Stimulated activated CD8-positive, alpha-beta memory T cell treated with anti-CD3 and anti-CD28 coated beads, Interleukin-7, amount 100 ng/mL, for 24 hours (primary cell): ENCODE results near the gene CHI3L2.

ENCODE experiments used
- DNase-seq: peaks from one replicate; pipeline ENCODE4 v3.0.0-alpha.2; 2020; ENCODE audit warnings: low read depth

The CHI3L2 gene

DNA sequence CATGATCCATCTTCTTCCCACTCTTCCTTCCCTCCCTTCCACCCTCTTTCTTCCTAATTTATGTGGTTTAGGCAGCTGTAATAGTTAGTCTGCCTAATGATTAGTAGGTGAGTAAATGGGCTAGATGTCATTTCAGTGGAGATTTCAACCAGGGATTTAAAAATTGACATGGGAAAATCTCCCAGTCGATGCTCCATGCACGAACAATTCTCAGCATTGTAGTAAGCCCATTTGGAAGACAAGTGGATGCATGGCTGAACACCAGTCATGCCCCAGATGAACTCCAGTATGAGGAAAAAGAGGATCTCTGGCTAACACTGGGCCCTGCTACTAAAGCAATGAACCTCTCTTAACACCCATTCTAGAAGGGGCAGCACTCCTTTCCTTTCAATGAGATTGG, 25.3 kb downstream of the CHI3L2 start:
- DNase-seq, result no peak

DNA sequence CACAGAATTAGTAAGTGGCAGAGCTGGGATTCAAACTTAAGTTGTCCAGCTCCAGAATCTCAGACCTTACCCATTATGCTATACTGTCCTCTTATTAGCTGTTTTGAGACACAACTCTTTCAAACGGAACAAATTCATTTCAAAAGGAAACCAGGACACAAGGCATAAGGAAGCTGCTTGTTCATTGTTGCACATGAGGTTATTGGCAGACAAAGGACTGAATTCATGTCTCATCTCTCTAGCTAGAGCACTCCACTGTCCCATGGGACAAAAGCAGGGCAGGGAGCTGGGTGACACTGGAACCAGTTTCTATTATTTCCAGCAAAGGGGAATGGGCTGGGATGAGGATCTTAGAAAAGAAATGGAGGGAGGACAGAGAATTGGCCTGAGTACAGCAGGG, 26.4 kb downstream of the CHI3L2 start:
- no peak for DNase-seq

GRCh38 chr1:111256988-111257658, 29.6 kb downstream of the CHI3L2 start:
- no peak for DNase-seq

DNA sequence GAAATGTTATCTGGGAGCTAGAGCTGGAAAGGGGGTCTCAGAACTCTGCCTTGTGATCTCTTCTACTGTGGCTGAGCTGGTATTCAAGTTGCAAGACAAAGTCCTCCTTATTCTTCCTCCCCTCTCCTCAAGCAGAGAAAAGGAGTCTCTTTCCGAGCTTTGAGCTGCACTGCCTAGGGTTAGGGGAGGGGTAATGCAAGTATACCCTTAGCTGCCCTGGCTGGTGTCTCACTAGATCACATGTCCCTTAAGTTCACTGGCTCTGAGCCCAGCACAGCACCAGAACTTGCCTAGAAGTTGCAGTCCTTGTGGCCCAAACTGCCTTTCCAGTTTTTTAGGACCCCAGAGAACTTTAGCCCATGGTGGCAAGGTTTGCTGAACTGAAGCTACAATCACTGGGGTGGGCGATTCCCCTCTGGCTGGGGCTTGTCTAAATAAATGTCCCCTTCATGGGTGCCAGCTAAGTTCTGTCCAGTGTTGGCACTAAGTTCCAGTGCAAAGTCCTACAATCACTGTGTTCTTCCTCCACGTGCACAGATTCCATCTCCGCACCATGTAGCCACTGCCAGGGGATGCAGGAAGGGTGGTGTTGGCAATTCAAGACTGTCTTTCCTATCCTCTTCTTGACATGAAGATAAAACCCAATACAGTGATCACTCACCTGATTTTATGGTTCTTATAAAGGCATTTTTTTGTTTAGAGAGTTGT, 40.4 kb downstream of the CHI3L2 start:
- DNase-seq, result no peak

GRCh38 chr1:111269825-111270406, 42.4 kb downstream of the CHI3L2 start:
- DNase-seq, result no peak

DNA sequence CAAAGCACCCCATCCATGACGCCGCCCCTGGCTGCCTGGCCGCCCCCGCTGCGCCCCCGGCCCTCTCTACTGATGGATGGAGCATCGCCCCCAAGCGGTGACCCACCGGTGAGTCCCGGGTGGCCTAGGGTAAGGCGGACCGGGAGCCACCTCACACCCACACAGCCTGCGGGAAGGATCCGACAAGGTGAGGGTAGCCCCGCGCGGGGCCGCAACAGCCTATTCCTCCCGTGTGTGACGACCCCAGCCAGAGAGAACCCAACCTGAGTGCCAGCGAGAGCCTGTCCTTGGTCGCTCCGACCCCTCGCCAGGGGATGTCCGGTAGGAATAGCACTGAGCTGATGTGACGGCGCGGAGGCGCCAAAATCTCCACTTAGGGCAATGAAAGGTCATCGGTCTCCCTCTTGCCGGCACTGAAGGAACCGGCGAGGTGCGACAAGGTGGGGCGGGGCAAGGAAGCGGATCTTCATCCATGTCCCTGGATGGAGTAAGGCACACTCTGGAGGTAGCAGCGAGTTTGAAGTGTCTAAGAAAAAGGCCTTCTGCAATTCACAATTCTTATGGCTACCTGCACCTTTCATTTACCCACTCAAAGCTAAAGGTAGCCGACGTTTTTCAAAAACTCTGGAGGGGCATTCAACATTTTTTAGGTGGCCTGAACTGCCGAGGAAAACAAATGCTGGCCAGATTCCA, 43.4 kb downstream of the CHI3L2 start:
- no peak for DNase-seq

DNA sequence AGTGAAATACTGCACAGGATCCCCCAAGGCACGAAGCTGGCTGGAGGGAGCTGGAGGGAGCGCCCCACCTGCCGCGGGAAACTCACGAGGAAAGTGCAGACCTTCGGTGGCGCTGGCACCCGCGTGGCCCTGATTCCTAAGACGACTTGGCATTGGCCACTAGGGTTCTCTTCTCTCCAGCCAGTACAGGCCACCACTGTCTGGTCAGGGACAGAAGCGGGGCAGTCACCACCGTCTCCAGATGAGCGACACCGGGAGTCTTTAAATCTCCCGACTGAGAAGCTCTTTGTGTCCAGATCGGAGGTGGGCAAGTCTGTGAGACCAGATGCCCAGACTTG, 43.9 kb downstream of the CHI3L2 start:
- DNase-seq, result no peak

- no peak for DNase-seq
Observed at GRCh38 chr1:111272081-111272480, 44.6 kb downstream of the CHI3L2 start.

DNA sequence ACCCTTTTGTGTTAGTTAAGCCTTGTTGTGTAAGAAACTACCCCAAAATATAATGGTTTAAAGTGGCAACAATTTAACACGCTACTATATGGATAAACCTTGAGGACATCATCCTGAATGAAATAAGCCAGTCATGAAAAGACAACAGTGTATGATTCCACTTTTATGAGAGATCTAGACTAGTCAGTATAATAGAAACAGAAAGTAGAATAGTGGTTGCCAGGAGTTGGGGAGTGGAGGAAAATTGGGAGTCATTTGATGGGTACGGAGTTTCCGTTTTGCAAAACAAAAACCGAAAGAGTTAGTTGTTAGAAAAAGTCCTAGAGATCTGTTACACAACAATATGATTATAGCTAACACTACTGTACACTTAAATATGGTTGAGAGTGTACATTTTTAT, 47.1 kb downstream of the CHI3L2 start:
- no peak for DNase-seq

- DNase-seq, result no peak
Observed at GRCh38 chr1:111275079-111275478, 47.6 kb downstream of the CHI3L2 start.

- DNase-seq, result no peak
Observed at GRCh38 chr1:111275780-111276433, 48.4 kb downstream of the CHI3L2 start.

DNA sequence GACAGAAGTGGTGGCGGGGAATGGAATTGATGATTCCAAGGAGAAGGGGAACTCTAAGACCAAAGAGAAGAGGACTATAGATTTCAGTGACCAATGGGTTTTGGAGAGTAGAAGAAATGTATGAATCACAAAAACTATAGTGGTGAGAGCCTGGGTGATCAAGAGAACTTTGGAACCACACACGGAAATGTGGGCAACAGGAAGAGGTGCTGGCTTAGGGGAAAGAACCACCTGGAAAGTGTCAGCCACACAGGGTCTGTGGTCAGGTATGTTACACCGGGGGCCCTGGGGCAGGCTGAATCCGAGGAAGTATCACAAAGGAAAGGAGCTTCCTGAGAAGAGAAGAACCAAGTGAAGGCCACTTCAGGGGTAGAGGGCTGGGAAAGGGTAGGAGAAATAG, 51.6 kb downstream of the CHI3L2 start:
- DNase-seq, result no peak

GRCh38 chr1:111280267-111280666, 52.8 kb downstream of the CHI3L2 start:
- DNase-seq, result no peak

- no peak for DNase-seq
Observed at GRCh38 chr1:111281411-111281810, 53.9 kb downstream of the CHI3L2 start.

- no peak for DNase-seq
Observed at GRCh38 chr1:111283838-111284237, 56.3 kb downstream of the CHI3L2 start.

DNA sequence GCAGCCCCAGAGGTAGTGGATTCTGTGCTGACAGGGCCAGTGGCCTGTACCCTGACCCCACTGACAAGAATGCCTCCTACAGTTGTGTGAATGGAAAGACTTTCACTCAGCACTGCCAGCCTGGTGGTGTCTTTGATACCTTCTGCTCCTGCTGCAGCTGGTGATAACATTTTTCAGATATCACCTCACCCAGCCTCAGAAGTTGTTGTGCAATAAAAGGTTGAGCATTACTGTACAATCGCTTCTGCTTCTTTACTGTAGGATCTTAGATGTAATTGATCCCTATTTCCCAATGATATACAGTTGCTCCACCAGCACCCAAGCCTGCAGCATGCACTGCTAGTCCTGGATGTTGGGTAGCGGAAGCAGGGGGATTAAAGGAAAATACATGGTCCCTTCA, 58.4 kb downstream of the CHI3L2 start:
- no peak for DNase-seq

GRCh38 chr1:111286912-111287311, 59.4 kb downstream of the CHI3L2 start:
- DNase-seq, result no peak

GRCh38 chr1:111289371-111289770, 61.9 kb downstream of the CHI3L2 start:
- no peak for DNase-seq

DNA sequence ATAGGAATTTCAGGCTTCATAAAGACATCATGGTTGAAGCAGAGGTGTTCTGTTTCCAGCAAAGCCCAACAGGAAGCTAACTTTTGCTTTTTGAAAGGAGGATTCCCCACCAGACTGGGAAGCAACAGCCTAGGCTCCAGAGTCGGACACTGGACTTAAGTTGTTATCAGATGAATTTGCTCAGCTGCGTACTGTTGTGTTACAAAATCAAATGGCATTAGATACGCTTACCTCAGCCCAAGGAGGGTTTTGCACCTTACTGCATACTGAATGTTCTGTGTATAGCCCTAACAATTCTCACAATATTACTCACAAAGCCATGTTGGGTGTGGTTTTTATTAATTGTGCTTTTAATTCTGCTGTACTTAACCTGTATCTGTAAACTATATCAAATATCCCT, 62.6 kb downstream of the CHI3L2 start:
- DNase-seq, result no peak

DNA sequence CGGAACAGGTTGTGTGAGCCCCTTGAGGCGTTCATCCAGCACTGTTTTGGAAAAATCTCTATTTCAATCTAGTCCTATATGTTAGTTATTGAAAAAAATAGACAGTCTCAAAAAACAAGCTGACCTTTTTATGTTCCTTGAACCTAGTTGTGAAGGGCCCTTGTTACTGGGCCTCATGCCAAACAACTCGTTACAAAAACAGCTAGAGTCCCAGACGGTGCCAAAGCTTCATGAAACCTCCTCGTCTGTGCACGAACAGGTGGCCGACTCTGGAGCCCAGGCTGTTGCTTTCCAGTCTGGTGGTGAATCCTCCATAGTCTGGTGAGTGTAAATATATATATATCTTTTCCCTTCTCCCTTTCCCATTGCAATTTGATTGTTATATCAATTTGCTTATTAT, 63.1 kb downstream of the CHI3L2 start, which contains the start of gene CHIA:
Gene CHIA, plus strand, starts transcription at position 222 of the 400 bp plus-strand sequence. CDS start 19,617 bp downstream, outside the sequence.
- no peak for DNase-seq
